GM13976 (cell line): ENCODE measurements around the gene EHHADH.
A peak's percentile ranks its signal among the peaks of the same experiment; 100 is the strongest.

Experiments used
- DNase-seq: peaks from one replicate; pipeline ENCODE4 v3.0.0; 2012; ENCODE audit warnings: low spot score
- in situ Hi-C: fragments of 300-500 bp; cut with MboI; formaldehyde crosslinking; loops from one replicate; pipeline ENCODE4 v1.12.0; 2022; ENCODE audit warnings: low sequenced_read_pairs, mixed read lengths, inconsistent platforms; ENCODE audit not compliant: unreplicated experiment
- TF ChIP-seq, protein P1 (sequence below): IDR thresholded peaks from 2 replicates; pipeline ENCODE4 v1.5.1; 2012; ENCODE audit warnings: borderline replicate concordance, mild to moderate bottlenecking; ENCODE audit not compliant: insufficient read depth; ENCODE audit errors: extremely low read depth, missing control alignments, control extremely low read depth

The EHHADH gene

DNA sequence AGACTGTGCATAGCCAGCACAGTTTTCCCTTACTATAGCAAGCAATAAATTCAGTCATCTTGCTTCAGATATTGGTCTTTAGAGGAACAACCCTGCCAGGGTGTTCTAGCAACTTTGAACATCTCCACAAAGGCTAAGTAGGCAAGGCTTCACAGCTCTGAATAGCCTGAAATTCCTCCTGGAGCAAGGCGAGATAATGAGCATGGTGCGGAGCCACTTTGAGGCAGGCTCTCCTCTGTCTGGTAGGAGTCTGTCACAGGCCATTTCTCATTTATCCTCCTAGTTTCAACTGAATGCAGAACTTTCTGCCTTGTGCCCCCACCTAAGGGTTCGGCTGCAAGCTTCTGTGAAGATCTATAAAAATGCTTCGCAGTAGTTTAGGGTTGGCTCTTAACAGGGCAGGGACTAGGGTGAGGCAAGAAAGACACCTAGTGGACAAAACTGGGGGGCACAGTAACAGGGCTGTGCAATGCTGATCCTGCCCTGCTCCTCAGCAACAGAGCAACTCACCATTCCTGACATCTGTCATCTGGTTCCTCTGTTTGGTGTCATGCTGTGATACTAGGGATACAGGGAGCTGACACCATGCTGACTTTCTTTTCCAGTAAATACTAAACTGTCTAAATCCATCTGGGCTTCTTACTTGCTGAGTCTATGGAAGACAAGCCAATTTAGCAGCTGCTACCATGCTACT, 16.6 kb upstream of the EHHADH start:
- TF ChIP-seq, protein P1, sequence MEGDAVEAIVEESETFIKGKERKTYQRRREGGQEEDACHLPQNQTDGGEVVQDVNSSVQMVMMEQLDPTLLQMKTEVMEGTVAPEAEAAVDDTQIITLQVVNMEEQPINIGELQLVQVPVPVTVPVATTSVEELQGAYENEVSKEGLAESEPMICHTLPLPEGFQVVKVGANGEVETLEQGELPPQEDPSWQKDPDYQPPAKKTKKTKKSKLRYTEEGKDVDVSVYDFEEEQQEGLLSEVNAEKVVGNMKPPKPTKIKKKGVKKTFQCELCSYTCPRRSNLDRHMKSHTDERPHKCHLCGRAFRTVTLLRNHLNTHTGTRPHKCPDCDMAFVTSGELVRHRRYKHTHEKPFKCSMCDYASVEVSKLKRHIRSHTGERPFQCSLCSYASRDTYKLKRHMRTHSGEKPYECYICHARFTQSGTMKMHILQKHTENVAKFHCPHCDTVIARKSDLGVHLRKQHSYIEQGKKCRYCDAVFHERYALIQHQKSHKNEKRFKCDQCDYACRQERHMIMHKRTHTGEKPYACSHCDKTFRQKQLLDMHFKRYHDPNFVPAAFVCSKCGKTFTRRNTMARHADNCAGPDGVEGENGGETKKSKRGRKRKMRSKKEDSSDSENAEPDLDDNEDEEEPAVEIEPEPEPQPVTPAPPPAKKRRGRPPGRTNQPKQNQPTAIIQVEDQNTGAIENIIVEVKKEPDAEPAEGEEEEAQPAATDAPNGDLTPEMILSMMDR = peak; percentile 11

DNA sequence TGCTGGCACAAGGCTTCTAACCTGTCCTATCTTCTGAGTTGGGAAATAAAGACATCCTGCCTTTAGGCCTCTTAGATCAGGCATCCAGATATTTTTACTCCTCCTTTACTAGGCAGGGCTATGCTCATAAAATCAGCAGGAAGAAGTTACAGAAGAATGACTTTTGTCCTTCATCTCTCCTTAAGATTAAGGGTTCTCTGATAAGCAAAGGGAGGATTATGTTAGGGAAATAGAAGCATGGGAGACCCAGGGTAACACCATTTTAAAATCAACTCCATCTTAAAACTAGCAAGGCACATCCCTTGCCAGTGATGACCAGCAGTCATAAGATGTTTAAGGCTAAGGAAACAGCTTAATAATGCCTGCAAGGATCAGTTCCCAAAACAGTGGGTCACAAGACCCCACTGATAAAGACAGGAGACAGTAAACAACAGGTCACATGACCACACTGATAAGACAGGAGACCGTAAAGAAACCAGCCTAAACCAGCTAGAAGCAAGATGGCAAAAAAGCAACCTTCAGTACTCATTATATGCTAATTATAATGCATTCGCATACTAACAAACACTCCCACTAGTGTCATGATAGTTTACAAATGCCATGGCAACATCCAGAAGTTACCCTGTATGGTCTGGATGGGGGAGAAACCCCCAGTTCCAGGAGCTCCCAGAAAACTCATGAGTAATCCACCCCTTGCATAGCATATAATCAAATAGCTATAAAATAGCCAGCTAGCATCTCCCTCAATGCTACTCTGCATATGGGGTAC, 14.5 kb upstream of the EHHADH start:
- in situ Hi-C loops = no loop called here
- TF ChIP-seq, protein P1 = no peak
- DNase-seq = no peak

More for the DNA sequence above, 16.6 kb upstream of the EHHADH start:
- in situ Hi-C loops = no loop called here
- DNase-seq = peak; percentile 35

DNA sequence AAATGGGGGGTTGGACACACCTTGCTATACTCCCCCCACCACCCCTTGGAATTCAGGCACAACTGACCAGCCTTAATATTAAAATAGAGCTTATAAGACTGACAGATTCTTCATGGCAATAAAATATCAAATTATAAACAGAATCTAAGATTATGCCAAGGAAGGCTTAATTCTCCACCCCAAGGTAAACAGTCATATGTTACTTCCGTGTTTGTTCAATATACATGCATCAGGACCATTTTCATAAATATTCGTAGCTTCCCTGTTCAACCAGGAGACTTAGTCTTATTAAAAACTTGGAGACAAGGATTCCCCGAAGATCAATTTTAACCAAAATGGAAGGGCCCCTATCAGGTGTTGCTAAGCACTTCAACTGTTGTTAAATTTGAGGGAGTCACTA, 13.3 kb upstream of the EHHADH start:
- DNase-seq = no peak
- in situ Hi-C loops = no loop called here
- TF ChIP-seq, protein P1 = no peak

DNA sequence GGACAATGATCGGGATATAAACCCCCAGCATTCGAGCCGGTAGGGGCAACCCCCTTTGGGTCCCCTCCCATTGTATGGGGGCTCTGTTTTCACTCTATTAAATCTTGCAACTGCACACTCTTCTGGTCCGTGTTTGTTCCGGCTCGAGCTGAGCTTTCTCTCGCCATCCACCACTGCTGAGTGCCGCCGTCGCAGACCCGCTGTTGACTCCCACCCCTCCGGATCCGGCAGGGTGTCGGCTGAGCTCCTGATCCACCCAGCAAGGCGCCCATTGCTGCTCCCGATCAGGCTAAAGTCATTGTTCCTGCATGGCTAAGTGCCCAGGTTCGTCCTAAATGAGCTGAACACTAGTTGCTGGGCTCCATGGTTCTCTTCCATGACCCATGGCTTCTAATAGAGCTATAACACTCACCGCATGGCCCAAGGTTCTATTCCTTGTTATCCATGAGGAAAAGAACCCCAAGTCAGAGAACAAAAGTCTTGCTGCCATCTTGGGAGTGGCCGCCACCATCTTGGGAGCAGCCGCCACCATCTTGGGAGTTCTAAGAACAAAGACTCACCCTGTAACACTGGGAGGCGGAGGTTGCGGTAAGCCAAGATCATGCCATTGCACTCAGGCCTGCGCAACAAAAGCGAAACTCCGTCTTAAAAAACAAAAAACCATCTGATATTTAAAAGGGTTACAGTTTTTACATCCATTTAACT, 11.2 kb upstream of the EHHADH start:
- in situ Hi-C loops = no loop called here
- no peak for DNase-seq
- TF ChIP-seq, protein P1 = no peak

DNA sequence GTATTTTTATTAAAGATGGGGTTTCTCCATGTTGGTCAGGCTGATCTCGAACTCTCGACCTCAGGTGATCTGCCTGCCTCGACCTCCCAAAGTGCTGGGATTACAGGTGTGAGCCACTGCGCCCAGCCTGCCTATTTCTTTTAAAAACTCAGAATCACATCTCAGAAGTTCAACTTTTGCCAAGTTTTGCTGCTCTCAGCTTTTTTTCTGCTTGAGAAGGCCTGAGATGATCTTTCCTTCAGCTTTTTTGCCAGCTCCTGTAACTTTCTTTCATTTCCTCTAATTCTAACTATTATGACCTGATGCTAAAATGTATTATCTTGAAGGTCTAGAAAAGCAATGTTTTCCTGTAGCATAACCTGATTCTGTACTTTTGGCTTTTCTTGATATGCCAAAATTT, 9.6 kb upstream of the EHHADH start:
- TF ChIP-seq, protein P1 = no peak
- in situ Hi-C loops = no loop called here
- no peak for DNase-seq

DNA sequence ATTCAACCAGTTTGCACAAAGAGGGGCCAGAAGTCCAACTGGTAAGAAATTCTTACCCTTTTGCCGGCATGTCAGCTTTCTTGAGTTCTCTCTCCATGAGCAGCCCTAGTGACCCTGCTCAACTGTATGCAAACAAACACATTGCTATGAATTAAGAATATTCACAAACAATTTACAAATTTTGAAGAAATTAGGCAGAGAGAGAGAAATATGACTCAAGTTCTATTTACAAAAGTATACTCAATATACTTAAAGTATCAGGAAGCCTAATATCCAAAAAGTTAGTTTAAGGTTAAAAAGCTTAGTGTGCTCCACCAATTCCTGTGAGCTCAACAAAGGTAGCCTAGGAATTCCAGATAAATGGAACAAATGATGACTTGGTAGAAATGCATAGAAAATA, 3.5 kb upstream of the EHHADH start:
- in situ Hi-C loops = no loop called here
- DNase-seq = no peak
- TF ChIP-seq, protein P1 = no peak
